K562 (cell line): Measurements from ENCODE around the gene GARNL3. TPM values are rescaled to one million over a fixed set of nuclear protein-coding genes. Genes with fewer than 3 reads are reported as not detected.
A peak's percentile ranks its signal among the peaks of the same experiment; 100 is the strongest.

Experiments used
- ATF6 ChIP-seq: sonication (generic); formaldehyde crosslinking; IDR thresholded peaks from 2 replicates; pipeline ENCODE4 v1.4.0; 2020; ENCODE audit warnings: mild to moderate bottlenecking, missing genetic modification reagents
- BCOR ChIP-seq: fragments of 450-650 bp; IDR thresholded peaks from 2 replicates; pipeline ENCODE4 v1.6.1; 2016
- CBFB ChIP-seq: sonication (generic); formaldehyde crosslinking; IDR thresholded peaks from 2 replicates; pipeline ENCODE4 v1.4.0; 2020; ENCODE audit warnings: mild to moderate bottlenecking, missing genetic modification reagents
- COPS2 ChIP-seq: fragments of 450-650 bp; conservative IDR thresholded peaks from 2 replicates; pipeline ENCODE4 v1.6.1; 2016; ENCODE audit warnings: mild to moderate bottlenecking, moderate library complexity
- CTCF ChIP-seq, 3 experiments: IDR thresholded peaks in 2 of 3; conservative IDR thresholded peaks in 1 of 3; 2 replicates each; pipeline ENCODE4 v1.5.1; 2011 to 2012; ENCODE audit warnings: low read length in 3 of 3, mild to moderate bottlenecking in 3 of 3, control low read depth in 2 of 3, improper control_type of control experiment in 1 of 3, inconsistent platforms in 1 of 3, low read depth in 1 of 3, mixed read lengths in 1 of 3, moderate library complexity in 1 of 3; ENCODE audit not compliant: insufficient read depth in 2 of 3
- CTCFL ChIP-seq: IDR thresholded peaks from 2 replicates; pipeline ENCODE4 v1.6.1; 2011; ENCODE audit warnings: borderline replicate concordance, low read depth, mild to moderate bottlenecking, moderate library complexity, low read length; ENCODE audit not compliant: insufficient read depth, poor library complexity, severe bottlenecking
- CXXC5 ChIP-seq: fragments of 250-450 bp; sonication (Bioruptor Pico); IDR thresholded peaks from 2 replicates; pipeline ENCODE4 v1.8.0; 2022; ENCODE audit warnings: inconsistent platforms, mild to moderate bottlenecking, moderate library complexity
- ETS1 ChIP-seq: conservative IDR thresholded peaks from 2 replicates; pipeline ENCODE4 v1.6.1; 2011; ENCODE audit warnings: low read depth, mild to moderate bottlenecking, low read length; ENCODE audit not compliant: control insufficient read depth
- L3MBTL2 ChIP-seq: fragments of 450-650 bp; IDR thresholded peaks from 2 replicates; pipeline ENCODE4 v1.6.1; 2016; ENCODE audit warnings: mild to moderate bottlenecking, moderate library complexity
- MAX ChIP-seq: sonication (generic); formaldehyde crosslinking; IDR thresholded peaks from 2 replicates; pipeline ENCODE4 v1.9.0; 2022; ENCODE audit warnings: mild to moderate bottlenecking, missing genetic modification reagents
- MBD2 ChIP-seq: sonication (generic); IDR thresholded peaks from 2 replicates; pipeline ENCODE4 v1.6.1; 2016; ENCODE audit warnings: low read depth, borderline replicate concordance
- MXD1 ChIP-seq: fragments of 250-450 bp; sonication (Bioruptor Pico); IDR thresholded peaks from 2 replicates; pipeline ENCODE4 v1.8.0; 2021; ENCODE audit warnings: borderline replicate concordance, mild to moderate bottlenecking, moderate library complexity; ENCODE audit not compliant: poor library complexity, severe bottlenecking
- NEUROD1 ChIP-seq: fragments of 150-350 bp; IDR thresholded peaks from 2 replicates; pipeline ENCODE4 v1.6.1; 2014; ENCODE audit warnings: borderline replicate concordance, low read length, low read depth; ENCODE audit not compliant: partially characterized antibody
- SIN3B ChIP-seq: fragments of 450-650 bp; IDR thresholded peaks from 2 replicates; pipeline ENCODE4 v1.6.1; 2017; ENCODE audit warnings: low read depth, mild to moderate bottlenecking, moderate library complexity
- SP1 ChIP-seq: sonication (generic); formaldehyde crosslinking; IDR thresholded peaks from 2 replicates; pipeline ENCODE4 v1.8.1; 2022; ENCODE audit warnings: mild to moderate bottlenecking, missing genetic modification reagents
- TFAP4 ChIP-seq: sonication (generic); formaldehyde crosslinking; IDR thresholded peaks from 2 replicates; pipeline ENCODE4 v1.8.0; 2022; ENCODE audit warnings: missing genetic modification reagents, mild to moderate bottlenecking, moderate library complexity, borderline replicate concordance
- ZNF134 ChIP-seq: fragments of 250-450 bp; sonication (Bioruptor Pico); conservative IDR thresholded peaks from 2 replicates; pipeline ENCODE4 v1.4.0; 2020
- polyA plus RNA-seq, 8 experiments: library from polyadenylated mRNA; depleted of rRNA in 4 of 8; stranded (reverse) in 5 of 8; unstranded in 3 of 8; fragments of >200 nt; fragmentation: Nextera tagmentation in 2 of 8; fragmentation: Illumina TruSeq in 1 of 8; extraction: Ambion mirVana in 2 of 8; extraction: Trizol in 1 of 8; gene quantifications; 2 replicates each; pipeline versions ENCODE4 v1.2.1 to v1.2.3, GENCODE V29; 2011 to 2014; ENCODE audit warnings: inconsistent platforms in 1 of 8, missing spikeins in 1 of 8
- total RNA-seq, 7 experiments: library from RNA; depleted of rRNA in 6 of 7; stranded (reverse); fragments of >200 nt in 6 of 7; fragmentation: Illumina TruSeq in 2 of 7; extraction: Trizol in 2 of 7; gene quantifications; 2 replicates each; pipeline versions ENCODE4 v1.2.1 to v1.2.3, GENCODE V29; 2011 to 2021; ENCODE audit warnings: low replicate concordance in 1 of 7

The GARNL3 gene
- total and polyA plus RNA-seq, 9 of the 15 experiments (the other 6 are each of a cell fraction or from before 2014, with no cell fraction given) = 0.35 to 2.7 (median 1.6) TPM

- no peak for TF ChIP-seq ATF6
- peak; percentile 50 for TF ChIP-seq CXXC5 (CRISPR knock-in tag)
- TF ChIP-seq BCOR = no peak
- 0 out of 2 replicates have a peak, but pooled peaks have one; percentile 25 for TF ChIP-seq SIN3B
- no peak for TF ChIP-seq CBFB
- TF ChIP-seq MAX (CRISPR knock-in tag) = peak; percentile 86
- no peak for TF ChIP-seq NEUROD1
- peak; percentile 22 for TF ChIP-seq MXD1
- TF ChIP-seq CTCFL = peak; percentile 42
- TF ChIP-seq ETS1 = 0 out of 2 replicates have a peak, but pooled peaks have one; percentile 53
- peak in 2 of 3 experiments; percentile 19 to 23; a peak in 2 of 6 replicates for TF ChIP-seq CTCF (IDR thresholded peaks at IDR 0.05 in 2 of 3, conservative IDR thresholded peaks at IDR 0.05 in 1 of 3; ENCODE audit: insufficient read depth in 2 of 3, low read depth in 1 of 3, low read length in 3 of 3)
- TF ChIP-seq TFAP4 (CRISPR knock-in tag) = peak; percentile 28; the same call in 1 of the 2 replicates
- no peak for TF ChIP-seq ZNF134
- TF ChIP-seq MBD2 = peak; percentile 95
- peak; percentile 89 for TF ChIP-seq L3MBTL2
- no peak for TF ChIP-seq COPS2
- TF ChIP-seq SP1 (CRISPR knock-in tag) = peak; percentile 82
Observed at GRCh38 chr9:127224883-127225739, 39.5 kb upstream of the GARNL3 start (continued).
